Measurements from ENCODE around the gene FKBP1B.

DNA sequence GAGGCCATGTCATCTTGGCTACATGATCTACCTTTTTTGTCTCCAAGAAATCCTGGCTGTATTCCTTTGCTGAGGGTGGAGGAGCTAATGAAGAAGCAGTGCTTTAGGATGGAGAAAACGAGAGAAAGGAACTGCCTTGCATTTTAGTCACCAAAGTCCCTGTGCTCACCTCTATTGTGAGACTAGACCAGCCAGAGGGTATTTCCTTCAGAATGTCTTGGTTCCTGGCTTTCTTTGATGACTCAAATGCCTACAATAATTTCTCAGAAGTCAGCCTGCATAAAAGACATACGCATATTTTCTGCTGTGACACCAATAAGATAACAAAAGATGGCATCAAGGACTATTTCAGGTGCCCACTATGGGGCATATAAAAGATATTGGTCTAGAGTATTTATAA, 15.8 kb downstream of the FKBP1B start:
- TF ChIP-seq, protein P1, sequence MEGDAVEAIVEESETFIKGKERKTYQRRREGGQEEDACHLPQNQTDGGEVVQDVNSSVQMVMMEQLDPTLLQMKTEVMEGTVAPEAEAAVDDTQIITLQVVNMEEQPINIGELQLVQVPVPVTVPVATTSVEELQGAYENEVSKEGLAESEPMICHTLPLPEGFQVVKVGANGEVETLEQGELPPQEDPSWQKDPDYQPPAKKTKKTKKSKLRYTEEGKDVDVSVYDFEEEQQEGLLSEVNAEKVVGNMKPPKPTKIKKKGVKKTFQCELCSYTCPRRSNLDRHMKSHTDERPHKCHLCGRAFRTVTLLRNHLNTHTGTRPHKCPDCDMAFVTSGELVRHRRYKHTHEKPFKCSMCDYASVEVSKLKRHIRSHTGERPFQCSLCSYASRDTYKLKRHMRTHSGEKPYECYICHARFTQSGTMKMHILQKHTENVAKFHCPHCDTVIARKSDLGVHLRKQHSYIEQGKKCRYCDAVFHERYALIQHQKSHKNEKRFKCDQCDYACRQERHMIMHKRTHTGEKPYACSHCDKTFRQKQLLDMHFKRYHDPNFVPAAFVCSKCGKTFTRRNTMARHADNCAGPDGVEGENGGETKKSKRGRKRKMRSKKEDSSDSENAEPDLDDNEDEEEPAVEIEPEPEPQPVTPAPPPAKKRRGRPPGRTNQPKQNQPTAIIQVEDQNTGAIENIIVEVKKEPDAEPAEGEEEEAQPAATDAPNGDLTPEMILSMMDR (conservative IDR thresholded peaks at IDR 0.05; ENCODE audit: low read depth, low read length): no peak
- no peak for TF ChIP-seq EZH2 (IDR thresholded peaks at IDR 0.05; ENCODE audit: low read length, unreplicated experiment)

Measured in PC-3 (cell line).